Upper lobe of right lung (tissue), 1 donor: ENCODE measurements around the gene MMP19. TPM values are rescaled to one million over a fixed set of nuclear protein-coding genes. Genes with fewer than 3 reads are reported as not detected.

Experiments used
- ATAC-seq: fragments of 200-7000 bp; cut with Tn5 transposase; one replicate; pipeline ENCODE4 v1.9.1; 2020; ENCODE audit warnings: mild to moderate bottlenecking, moderate library complexity
- DNase-seq: peaks from one replicate; pipeline ENCODE4 v3.0.0-alpha.2; 2020
- H3K27ac ChIP-seq: fragments of 200-600 bp; one replicate; pipeline ENCODE4 v1.8.0; 2022
- H3K27me3 ChIP-seq: fragments of 200-600 bp; one replicate; pipeline ENCODE4 v1.8.0; 2022; ENCODE audit warnings: mild to moderate bottlenecking
- H3K36me3 ChIP-seq: fragments of 200-600 bp; one replicate; pipeline ENCODE4 v1.8.0; 2022
- H3K4me1 ChIP-seq: fragments of 200-600 bp; one replicate; pipeline ENCODE4 v1.8.0; 2022
- H3K4me3 ChIP-seq: fragments of 200-600 bp; one replicate; pipeline ENCODE4 v1.8.0; 2022; ENCODE audit warnings: mild to moderate bottlenecking
- H3K9me3 ChIP-seq: fragments of 200-600 bp; one replicate; pipeline ENCODE4 v1.8.0; 2022
- intact Hi-C: fragments of 100-400 bp; cut with DNase I; formaldehyde crosslinking; loops from one replicate; pipeline ENCODE4 v1.11.0; 2022
- total RNA-seq: library from RNA; stranded (reverse); fragmentation: NEBNext Ultra II Directional; extraction: Animal tissue kit (Norgen Biotek cat#: 25700); gene quantifications from one replicate; pipeline ENCODE4 v1.2.1, GENCODE V29; 2021
- TF ChIP-seq, protein P1 (sequence below): fragments of 200-600 bp; IDR thresholded peaks from one replicate; pipeline ENCODE4 v1.8.0; 2022; ENCODE audit warnings: antibody characterized with exemption
- donor health status: DM: no; HTN: yes; CAD: no; lungs with severe emphysema.

Gene MMP19
- total RNA-seq, 1 donor from 2014 or later: 30.2 TPM

DNA sequence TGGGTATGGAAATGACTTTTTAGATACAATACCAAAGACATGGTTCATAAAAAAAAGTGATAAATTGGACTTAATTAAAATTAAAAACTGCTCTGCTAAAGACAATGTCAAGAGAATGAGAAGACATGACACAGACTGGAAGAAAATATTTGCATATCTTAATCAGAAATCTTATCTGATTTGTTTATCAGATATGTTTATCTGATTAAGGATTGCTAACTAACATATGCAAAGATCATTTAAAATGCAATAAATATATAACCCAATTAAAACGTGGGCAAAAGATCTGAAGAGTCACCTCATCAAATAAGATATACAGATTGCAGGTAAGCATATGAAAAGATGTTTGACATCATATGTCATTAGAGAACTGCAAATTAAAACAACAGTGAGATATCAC lies 10.0 kb upstream of the MMP19 start:
- no peak overlapping the region for H3K4me3 ChIP-seq
- peaks cover 5% of the 10 kb centered on the region for H3K4me1 ChIP-seq
- intact Hi-C loops: no loop called here
- DNase-seq (no peak), ATAC-seq (no peak)
- TF ChIP-seq, protein P1, sequence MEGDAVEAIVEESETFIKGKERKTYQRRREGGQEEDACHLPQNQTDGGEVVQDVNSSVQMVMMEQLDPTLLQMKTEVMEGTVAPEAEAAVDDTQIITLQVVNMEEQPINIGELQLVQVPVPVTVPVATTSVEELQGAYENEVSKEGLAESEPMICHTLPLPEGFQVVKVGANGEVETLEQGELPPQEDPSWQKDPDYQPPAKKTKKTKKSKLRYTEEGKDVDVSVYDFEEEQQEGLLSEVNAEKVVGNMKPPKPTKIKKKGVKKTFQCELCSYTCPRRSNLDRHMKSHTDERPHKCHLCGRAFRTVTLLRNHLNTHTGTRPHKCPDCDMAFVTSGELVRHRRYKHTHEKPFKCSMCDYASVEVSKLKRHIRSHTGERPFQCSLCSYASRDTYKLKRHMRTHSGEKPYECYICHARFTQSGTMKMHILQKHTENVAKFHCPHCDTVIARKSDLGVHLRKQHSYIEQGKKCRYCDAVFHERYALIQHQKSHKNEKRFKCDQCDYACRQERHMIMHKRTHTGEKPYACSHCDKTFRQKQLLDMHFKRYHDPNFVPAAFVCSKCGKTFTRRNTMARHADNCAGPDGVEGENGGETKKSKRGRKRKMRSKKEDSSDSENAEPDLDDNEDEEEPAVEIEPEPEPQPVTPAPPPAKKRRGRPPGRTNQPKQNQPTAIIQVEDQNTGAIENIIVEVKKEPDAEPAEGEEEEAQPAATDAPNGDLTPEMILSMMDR: no peak
- H3K36me3 ChIP-seq: no peaks in the 10 kb centered on the region
- no peaks in the 10 kb centered on the region for H3K27me3 ChIP-seq
- no peak overlapping the region for H3K27ac ChIP-seq
- H3K9me3 ChIP-seq: no peaks in the 10 kb centered on the region

DNA sequence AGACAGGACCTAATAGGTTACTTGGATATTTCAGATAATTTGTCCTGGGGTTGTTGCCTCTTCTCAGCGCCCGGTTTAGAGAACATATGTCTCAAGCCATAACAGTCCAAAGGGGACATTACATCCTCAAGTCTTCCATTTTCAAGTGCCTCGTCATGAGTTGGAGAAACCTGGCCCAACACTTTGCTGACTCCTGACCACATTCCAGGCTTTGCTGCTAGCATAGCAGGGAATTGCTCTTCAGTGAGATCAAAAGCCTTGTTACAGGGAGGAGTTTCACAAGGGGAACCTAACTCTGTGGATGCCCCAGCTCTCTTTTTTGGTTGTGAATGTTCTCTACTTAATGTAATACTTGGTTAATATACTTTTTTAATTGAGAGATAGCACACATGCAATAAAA lies 8.2 kb upstream of the MMP19 start:
- no peak for ATAC-seq
- intact Hi-C loops: no loop called here
- TF ChIP-seq, protein P1: no peak
- peaks cover 5% of the 10 kb centered on the region for H3K4me1 ChIP-seq
- no peak overlapping the region for H3K4me3 ChIP-seq
- no peaks in the 10 kb centered on the region for H3K9me3 ChIP-seq
- H3K27me3 ChIP-seq: no peaks in the 10 kb centered on the region
- H3K27ac ChIP-seq: no peak overlapping the region
- DNase-seq: no peak
- no peaks in the 10 kb centered on the region for H3K36me3 ChIP-seq

DNA sequence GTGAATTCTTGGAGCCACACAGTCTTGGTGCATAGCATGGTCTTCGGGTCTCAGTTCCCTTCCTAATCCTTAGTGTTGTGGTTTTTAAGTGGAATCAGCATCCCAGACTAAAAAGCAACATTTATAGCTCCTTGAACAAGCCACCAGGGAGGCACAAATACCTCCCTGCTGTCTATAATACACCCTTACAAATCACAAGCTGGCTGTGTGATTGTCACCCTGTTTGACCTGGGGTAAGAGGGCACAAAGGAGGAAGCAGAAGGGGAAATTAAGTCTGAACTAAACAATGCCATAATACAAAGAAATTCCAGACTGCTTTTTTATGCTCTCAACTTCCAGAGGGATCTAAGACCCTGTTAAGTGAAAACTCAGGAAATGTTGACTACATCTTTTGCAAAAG lies 7.7 kb upstream of the MMP19 start:
- Histone ChIP-seq H3K27me3 (no peaks in the 10 kb centered on the region), H3K4me1 (peaks cover 5% of the 10 kb centered on the region), H3K9me3 (no peaks in the 10 kb centered on the region), H3K4me3 (no peak overlapping the region), H3K36me3 (no peaks in the 10 kb centered on the region), H3K27ac (no peak overlapping the region)
- no peak for ATAC-seq
- TF ChIP-seq, protein P1: no peak
- no peak for DNase-seq
- intact Hi-C loops: no loop called here

DNA sequence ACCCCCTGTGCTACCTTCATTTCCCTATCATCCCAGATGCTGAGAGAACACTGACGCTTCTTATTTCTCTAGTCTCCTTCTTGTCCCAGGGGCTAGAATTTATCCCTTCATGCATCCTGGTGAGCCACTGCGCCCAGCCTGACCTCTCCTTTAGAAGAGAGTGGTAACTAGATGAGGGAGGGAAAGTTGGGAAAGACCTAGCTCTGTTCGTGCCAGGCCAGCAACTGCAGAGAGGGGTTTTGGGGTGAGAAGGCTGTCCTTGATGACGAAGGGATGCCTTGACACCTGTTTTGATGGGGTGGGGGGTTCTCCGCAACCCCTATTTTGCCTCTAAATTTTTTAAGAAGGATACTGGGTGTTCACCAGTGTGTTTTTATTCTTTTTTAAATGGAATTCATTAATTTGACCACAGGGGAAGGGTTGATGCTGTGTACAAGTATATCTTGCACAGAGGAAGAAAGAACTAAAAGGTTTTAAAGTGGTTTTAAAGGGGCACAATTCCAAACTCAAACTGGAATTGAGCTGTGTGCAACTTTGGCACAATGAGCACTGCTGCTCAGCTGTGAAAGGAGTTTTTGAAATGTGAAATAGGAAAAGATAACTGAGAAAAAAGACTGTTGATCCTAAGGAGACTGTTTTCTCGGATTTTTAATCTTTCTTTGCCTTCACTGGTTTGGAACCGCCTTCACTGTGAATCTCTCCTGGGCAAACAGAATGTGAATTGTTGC lies 7.0 kb upstream of the MMP19 start:
- H3K9me3 ChIP-seq: no peaks in the 10 kb centered on the region
- H3K27ac ChIP-seq: no peak overlapping the region
- H3K4me3 ChIP-seq: no peak overlapping the region
- H3K4me1 ChIP-seq: peaks cover 5% of the 10 kb centered on the region
- TF ChIP-seq, protein P1: no peak
- no peak for DNase-seq
- intact Hi-C loops: no loop called here
- ATAC-seq: no peak
- no peaks in the 10 kb centered on the region for H3K27me3 ChIP-seq
- H3K36me3 ChIP-seq: no peaks in the 10 kb centered on the region

DNA sequence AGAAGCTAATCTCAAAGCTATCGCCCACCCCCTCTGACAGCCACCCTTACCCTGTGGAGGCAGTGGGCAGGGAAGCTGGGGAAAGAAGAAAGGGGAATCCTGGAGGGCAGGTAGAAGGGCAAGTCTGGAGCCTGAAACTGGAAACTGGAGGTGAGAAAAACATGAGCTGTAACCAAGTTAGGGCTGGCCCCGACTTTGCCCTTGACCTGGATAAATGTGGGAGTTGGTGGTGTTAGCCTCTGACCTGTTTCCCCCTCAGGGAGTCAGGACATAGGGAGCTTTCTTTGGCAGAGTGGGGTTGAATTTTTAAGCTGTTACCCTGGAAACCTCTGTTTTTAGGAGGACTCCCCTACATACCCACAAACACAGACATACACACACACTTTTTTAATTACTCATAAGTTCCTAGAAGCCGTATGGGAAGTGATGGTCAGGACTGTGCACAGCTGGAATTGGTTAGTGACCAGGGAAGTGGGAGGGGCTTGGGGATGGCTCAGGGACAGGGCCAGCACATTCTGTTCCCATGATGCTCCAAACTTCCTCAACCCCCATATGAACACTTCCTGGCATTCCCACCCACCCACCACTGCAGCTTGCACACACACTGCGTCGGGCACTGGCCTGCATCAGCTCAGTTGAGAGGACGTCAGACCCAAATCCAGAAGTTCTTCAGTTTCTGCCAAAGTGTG lies 5.0 kb upstream of the MMP19 start:
- Histone ChIP-seq H3K36me3 (no peaks in the 10 kb centered on the region), H3K27ac (peak overlapping the region; percentile 87), H3K4me3 (peak overlapping the region; percentile 22), H3K27me3 (no peaks in the 10 kb centered on the region), H3K9me3 (no peaks in the 10 kb centered on the region), H3K4me1 (peaks cover 9% of the 10 kb centered on the region)
- TF ChIP-seq, protein P1: no peak
- peak; percentile 94 for ATAC-seq
- DNase-seq: peak; percentile 89
- intact Hi-C loops: no loop called here
